HepG2 (cell line): ENCODE results near the gene CLPX.
A peak's percentile ranks its signal among the peaks of the same experiment; 100 is the strongest.

Experiments
- CTCF ChIP-seq: sonication (generic); formaldehyde crosslinking; IDR thresholded peaks from 2 replicates; pipeline ENCODE4 v1.5.0; 2020; ENCODE audit warnings: mild to moderate bottlenecking, missing genetic modification reagents, moderate library complexity
- FOXJ3 ChIP-seq: sonication (generic); formaldehyde crosslinking; IDR thresholded peaks from 2 replicates; pipeline ENCODE4 v1.4.0; 2020; ENCODE audit warnings: missing genetic modification reagents, mild to moderate bottlenecking, borderline replicate concordance
- MAX ChIP-seq: IDR thresholded peaks from 2 replicates; pipeline ENCODE4 v1.6.1; 2012; ENCODE audit warnings: inconsistent platforms
- MXI1 ChIP-seq: IDR thresholded peaks from 3 replicates; pipeline ENCODE4 v1.6.1; 2012; ENCODE audit warnings: low read depth, low read length, inconsistent platforms, borderline replicate concordance
- PCBP1 ChIP-seq: fragments of 200-400 bp; formaldehyde crosslinking; IDR thresholded peaks from 2 replicates; pipeline ENCODE4 v1.6.1; 2017; ENCODE audit warnings: mild to moderate bottlenecking, low read depth, low read length, borderline replicate concordance
- POLR2A ChIP-seq, 2 experiments: IDR thresholded peaks; 2 replicates each; pipeline ENCODE4 v1.6.1; 2011; ENCODE audit warnings: low read depth in 2 of 2, low read length in 2 of 2, mild to moderate bottlenecking in 1 of 2, moderate library complexity in 1 of 2; ENCODE audit not compliant: insufficient read depth in 1 of 2
- TARDBP ChIP-seq: sonication (generic); formaldehyde crosslinking; IDR thresholded peaks from 2 replicates; pipeline ENCODE4 v1.8.0; 2022; ENCODE audit warnings: mild to moderate bottlenecking, missing genetic modification reagents
- TP53 ChIP-seq: sonication (generic); formaldehyde crosslinking; conservative IDR thresholded peaks from 2 replicates; pipeline ENCODE4 v1.4.0; 2020; ENCODE audit warnings: missing genetic modification reagents
- ZNF335 ChIP-seq: sonication (generic); formaldehyde crosslinking; IDR thresholded peaks from 2 replicates; pipeline ENCODE4 v1.4.0; 2020; ENCODE audit warnings: missing genetic modification reagents
- ZNF432 ChIP-seq: sonication (generic); formaldehyde crosslinking; IDR thresholded peaks from 2 replicates; pipeline ENCODE4 v1.5.0; 2020; ENCODE audit warnings: missing genetic modification reagents, mild to moderate bottlenecking, borderline replicate concordance
- ZNF567 ChIP-seq: sonication (generic); formaldehyde crosslinking; IDR thresholded peaks from 2 replicates; pipeline ENCODE4 v1.8.1; 2023; ENCODE audit warnings: mild to moderate bottlenecking, missing genetic modification reagents, borderline replicate concordance
- ZNF766 ChIP-seq: sonication (generic); formaldehyde crosslinking; IDR thresholded peaks from 2 replicates; pipeline ENCODE4 v1.5.0; 2020; ENCODE audit warnings: missing genetic modification reagents, borderline replicate concordance
- ZNF780A ChIP-seq: sonication (generic); formaldehyde crosslinking; IDR thresholded peaks from 2 replicates; pipeline ENCODE4 v1.8.0; 2022; ENCODE audit warnings: mild to moderate bottlenecking, missing genetic modification reagents, moderate library complexity
- ZNF841 ChIP-seq: sonication (generic); formaldehyde crosslinking; IDR thresholded peaks from 2 replicates; pipeline ENCODE4 v1.8.1; 2023; ENCODE audit warnings: missing genetic modification reagents, borderline replicate concordance

GRCh38 chr15:65189102-65189740 is 4.1 kb upstream of the CLPX start:
- TF ChIP-seq ZNF432 (CRISPR knock-in tag) (no peak), FOXJ3 (CRISPR knock-in tag) (no peak), CTCF (peak; percentile 87), PCBP1 (no peak), MXI1 (no peak), ZNF335 (CRISPR knock-in tag) (no peak), TP53 (CRISPR knock-in tag) (no peak), ZNF841 (CRISPR knock-in tag) (no peak), ZNF766 (no peak), POLR2A (IDR thresholded peaks at IDR 0.05; ENCODE audit: insufficient read depth in 1 of 2, low read depth in 2 of 2, low read length in 2 of 2) (no peak), ZNF567 (CRISPR knock-in tag) (no peak), MAX (no peak), ZNF780A (CRISPR knock-in tag) (no peak), TARDBP (CRISPR knock-in tag) (no peak)
